Activated CD4-positive, alpha-beta T cell treated with anti-CD3 and anti-CD28 coated beads, Interleukin-2, Interleukin-4, amounts not matched to agents 100 ng/mL and 50 ng/mL, durations not matched to agents 16 hours and 8 hours (primary cell): ENCODE data around the gene TRIM22.

Source experiments
- DNase-seq: peaks from one replicate; pipeline ENCODE4 v3.0.0-alpha.2; 2020; ENCODE audit warnings: low spot score

TRIM22 gene

DNA sequence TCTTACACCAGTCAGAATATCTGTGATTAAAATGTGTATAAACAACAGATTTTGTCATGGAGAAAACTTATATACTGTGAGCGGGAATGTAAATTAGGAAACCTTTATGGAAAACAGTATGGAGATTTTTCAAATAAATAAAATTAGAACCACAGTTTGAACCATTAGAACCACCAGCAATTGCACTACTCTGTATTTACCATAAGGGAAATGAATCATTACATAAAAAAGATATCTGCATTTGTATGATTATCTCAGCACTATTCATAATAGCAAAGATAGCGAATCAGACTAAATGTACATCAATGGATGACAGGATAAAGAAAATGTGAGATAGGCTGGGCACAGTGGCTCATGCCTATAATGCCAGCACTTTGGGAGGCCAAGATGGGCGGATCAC, 57.0 kb downstream of the TRIM22 start:
- DNase-seq, result no peak

DNA sequence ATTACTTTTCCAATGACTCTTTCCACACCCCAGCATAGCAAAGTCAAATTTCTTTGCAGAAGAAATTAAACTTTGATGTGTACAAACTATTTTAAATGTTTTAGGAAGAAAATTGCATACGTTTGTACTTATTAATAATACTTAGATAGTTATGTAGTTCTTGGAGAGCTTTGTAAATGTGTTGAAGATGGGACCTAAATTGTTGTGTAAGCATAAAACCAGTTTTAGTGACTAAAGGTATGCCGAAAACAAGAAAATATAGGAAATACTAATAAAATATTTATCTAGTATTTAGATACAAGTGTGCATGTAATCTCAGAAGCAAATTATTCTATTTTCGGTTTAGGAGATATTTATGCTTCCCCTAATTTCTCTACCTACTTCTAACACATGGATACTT, 60.2 kb downstream of the TRIM22 start:
- no peak for DNase-seq

DNA sequence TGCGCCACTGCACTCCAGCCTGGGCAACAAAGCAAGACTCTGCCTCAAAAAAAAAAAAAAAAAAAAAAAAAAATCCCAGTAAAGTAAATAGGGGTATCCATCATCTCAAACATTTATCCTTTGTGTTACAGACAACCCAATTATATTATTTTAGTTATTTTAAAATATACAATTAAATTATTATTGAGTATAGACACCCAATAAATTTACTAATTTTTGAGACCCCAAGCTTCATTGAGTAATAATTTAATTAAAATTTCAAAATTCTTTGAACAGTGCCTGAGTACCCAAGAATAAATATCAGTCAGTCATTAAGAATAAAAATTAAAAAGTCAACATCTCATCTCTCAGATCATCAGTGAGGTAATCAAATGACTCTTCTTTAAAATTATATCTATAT, 64.4 kb downstream of the TRIM22 start, which contains the start of gene OR52N4:
Gene OR52N4 (plus strand): TSS at position 301 of the 400 bp plus-strand sequence. CDS start 498 bp downstream, outside the sequence.
- no peak for DNase-seq
